ENCODE data around the gene ETFB. TPM values are rescaled to one million over a fixed set of nuclear protein-coding genes. Genes with fewer than 3 reads are reported as not detected.

ETFB gene
- total RNA-seq, 1 experiment from 2014 or later = 204 TPM

DNA sequence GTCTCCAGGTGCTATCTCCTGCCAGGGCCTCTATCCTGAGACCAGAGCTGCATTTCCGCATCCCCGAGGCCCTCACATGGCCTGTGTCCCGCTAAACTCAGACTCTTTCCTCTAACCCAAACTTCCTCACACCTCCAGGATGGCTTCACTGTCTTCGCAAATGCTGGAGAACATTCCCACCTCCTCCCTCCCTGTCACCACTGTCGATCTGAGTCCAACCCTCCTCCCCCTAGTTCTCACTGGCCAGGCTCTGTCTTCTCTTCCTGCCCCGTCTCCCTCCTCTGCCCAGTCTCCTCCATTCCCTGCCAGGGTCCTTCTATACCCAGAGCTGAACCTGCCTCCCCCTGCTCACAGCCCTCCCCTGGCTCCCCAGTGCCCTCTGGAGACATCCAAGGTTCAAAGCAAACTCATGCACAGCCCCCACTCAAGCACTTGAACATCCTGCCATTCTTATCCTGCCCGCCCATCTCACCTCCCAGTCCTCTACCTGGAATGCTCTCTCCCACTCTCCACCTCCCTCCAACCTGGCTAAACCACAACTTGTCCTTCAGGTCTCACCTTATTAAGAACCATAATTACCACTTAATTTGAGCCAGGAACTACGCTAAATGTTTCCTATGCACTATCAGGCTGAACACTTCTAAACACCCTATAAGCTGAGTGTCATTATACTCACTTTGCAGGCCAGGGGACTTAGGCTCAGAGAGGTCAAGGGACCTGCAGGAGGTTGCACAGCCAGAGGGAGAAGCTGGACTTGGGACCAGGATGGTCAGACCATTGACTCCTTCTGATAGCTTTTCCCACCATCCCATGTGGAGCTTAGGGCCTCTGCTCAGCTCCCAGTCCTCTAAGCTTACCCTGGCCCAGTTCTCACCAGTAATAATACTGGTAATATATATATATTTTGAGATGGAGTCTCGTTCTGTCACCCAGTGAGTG is 23.3 kb downstream of the ETFB start:
- Histone ChIP-seq H3K4me1 (replicated peaks; ENCODE audit: insufficient read depth) (peaks cover 21% of the 10 kb centered on the region), H2AFZ (no peak overlapping the region), H4K20me1 (ENCODE audit: insufficient read depth) (no peaks in the 10 kb centered on the region; the same call in 1 of the 2 replicates), H3K9me3 (ENCODE audit: insufficient read depth, low read depth) (no peaks in the 10 kb centered on the region), H3K79me2 (ENCODE audit: low read depth) (no peaks in the 10 kb centered on the region), H3F3A (ENCODE audit: insufficient read depth, low read depth) (peaks cover 29% of the 10 kb centered on the region), H3K36me3 (ENCODE audit: low read depth) (no peaks in the 10 kb centered on the region), H3K27ac (no peak overlapping the region), H3K4me3 (no peak overlapping the region), H3K27me3 (ENCODE audit: insufficient read depth, low read depth) (no peaks in the 10 kb centered on the region), H3K4me2 (no peak overlapping the region), H3K9me2 (ENCODE audit: insufficient read depth) (no peaks in the 10 kb centered on the region)
- no peak for DNase-seq
- intact Hi-C loops (cut with micrococcal nuclease; ENCODE audit: unreplicated experiment) = no loop called here
- no TSS peak for BruUV-seq (replicated peaks)
- no peak for TF ChIP-seq EZH2 (IDR thresholded peaks at IDR 0.05; ENCODE audit: low read depth)
- TF ChIP-seq, protein P1, sequence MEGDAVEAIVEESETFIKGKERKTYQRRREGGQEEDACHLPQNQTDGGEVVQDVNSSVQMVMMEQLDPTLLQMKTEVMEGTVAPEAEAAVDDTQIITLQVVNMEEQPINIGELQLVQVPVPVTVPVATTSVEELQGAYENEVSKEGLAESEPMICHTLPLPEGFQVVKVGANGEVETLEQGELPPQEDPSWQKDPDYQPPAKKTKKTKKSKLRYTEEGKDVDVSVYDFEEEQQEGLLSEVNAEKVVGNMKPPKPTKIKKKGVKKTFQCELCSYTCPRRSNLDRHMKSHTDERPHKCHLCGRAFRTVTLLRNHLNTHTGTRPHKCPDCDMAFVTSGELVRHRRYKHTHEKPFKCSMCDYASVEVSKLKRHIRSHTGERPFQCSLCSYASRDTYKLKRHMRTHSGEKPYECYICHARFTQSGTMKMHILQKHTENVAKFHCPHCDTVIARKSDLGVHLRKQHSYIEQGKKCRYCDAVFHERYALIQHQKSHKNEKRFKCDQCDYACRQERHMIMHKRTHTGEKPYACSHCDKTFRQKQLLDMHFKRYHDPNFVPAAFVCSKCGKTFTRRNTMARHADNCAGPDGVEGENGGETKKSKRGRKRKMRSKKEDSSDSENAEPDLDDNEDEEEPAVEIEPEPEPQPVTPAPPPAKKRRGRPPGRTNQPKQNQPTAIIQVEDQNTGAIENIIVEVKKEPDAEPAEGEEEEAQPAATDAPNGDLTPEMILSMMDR (conservative IDR thresholded peaks at IDR 0.05) = no peak
- ChIA-PET POLR2A (ENCODE audit: unreplicated experiment) (interaction anchor here (0.5 kb wide), 1 partner anchor 325 kb away, joined by 14 read pairs; no protein-coding TSS in a partner anchor), CTCF (no interaction called here)

DNA sequence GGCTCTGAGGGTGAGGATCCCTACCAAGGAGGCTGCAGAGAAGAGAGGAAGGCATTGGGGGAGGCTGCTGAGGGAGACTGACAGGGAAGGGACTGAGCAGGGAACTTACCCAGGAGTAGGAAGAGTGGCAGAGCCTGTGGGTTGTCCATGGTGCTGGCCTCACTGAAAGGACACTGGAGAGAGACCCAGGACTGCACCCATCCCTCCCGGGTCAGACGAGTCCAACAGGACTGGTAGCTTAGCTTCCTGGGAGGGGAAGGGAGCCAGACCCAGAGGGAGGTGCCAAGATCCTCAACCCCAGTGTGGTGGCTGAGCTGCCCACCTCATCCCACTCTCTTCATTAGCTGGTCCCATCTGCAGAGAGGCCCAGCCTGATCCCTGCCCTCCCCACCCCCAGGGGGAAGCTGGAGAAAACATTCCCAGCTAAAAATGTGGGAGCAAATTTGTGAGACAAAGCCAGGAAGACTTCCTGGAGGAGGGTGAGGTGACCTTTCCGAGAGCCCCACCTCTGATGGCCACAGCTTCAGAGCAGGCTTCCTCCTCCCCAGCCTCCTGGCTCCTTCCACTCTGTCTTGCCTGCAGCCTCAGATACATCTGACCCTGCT is 24.1 kb downstream of the ETFB start, which contains the start of gene VSIG10L:
TSS of gene VSIG10L (minus strand) at position 164 of the 605 bp plus-strand sequence. CDS start at position 149, 15 bp downstream.
- CTCF ChIA-PET = interaction anchor here (0.6 to 1.0 kb wide), 2 partner anchors 9 to 57 kb away, joined by 3 to 4 read pairs; no protein-coding TSS in a partner anchor
- peak; percentile 51 to 56 for DNase-seq

DNA sequence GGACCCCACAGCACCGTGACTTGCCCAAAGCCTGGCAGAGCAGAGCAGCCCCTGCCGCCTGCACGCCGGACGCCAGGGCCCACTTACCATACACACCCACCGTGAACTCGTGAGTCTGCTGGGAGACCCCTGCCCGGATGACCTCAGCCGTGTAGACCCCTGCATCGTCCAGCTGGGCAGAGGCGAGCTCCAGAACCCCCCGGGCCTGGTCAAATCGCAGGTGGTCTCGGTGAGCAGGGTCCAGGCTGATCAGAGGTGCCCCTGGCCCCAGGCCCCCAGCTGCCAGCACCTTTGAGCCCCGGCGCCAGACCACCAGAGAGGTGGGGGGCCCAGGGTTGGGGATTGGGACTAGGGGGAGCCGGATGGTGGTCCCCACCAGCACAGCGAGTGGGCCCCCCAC is 25.1 kb downstream of the ETFB start:
- Histone ChIP-seq H3K36me3 (ENCODE audit: low read depth) (no peaks in the 10 kb centered on the region), H3K27ac (no peak overlapping the region), H4K20me1 (ENCODE audit: insufficient read depth) (no peaks in the 10 kb centered on the region), H3K27me3 (ENCODE audit: insufficient read depth, low read depth) (no peaks in the 10 kb centered on the region), H2AFZ (no peak overlapping the region), H3K4me2 (no peak overlapping the region), H3K9me3 (ENCODE audit: insufficient read depth, low read depth) (no peaks in the 10 kb centered on the region), H3F3A (ENCODE audit: insufficient read depth, low read depth) (peaks cover 29% of the 10 kb centered on the region), H3K9me2 (ENCODE audit: insufficient read depth) (no peaks in the 10 kb centered on the region), H3K4me3 (no peak overlapping the region), H3K79me2 (ENCODE audit: low read depth) (no peaks in the 10 kb centered on the region), H3K4me1 (replicated peaks; ENCODE audit: insufficient read depth) (peaks cover 21% of the 10 kb centered on the region)
- DNase-seq = no peak
- BruUV-seq (replicated peaks) = no TSS peak
- intact Hi-C loops (cut with micrococcal nuclease; ENCODE audit: unreplicated experiment) = no loop called here
- POLR2A ChIA-PET (ENCODE audit: unreplicated experiment) = no interaction called here
- CTCF ChIA-PET = interaction anchor here (0.6 to 1.0 kb wide), 3 partner anchors 10 to 67 kb away, joined by 3 to 12 read pairs (median 4); no protein-coding TSS in a partner anchor
- no peak for TF ChIP-seq EZH2 (IDR thresholded peaks at IDR 0.05; ENCODE audit: low read depth)
- TF ChIP-seq, protein P1 (conservative IDR thresholded peaks at IDR 0.05) = no peak

More for the DNA sequence above, 24.1 kb downstream of the ETFB start, which contains the start of gene VSIG10L:
- Histone ChIP-seq H3K9me3 (ENCODE audit: insufficient read depth, low read depth) (no peaks in the 10 kb centered on the region), H3K36me3 (ENCODE audit: low read depth) (no peaks in the 10 kb centered on the region), H2AFZ (no peak within 1 kb of the TSS), H3K4me2 (peak within 1 kb of the TSS; percentile 29), H3K27ac (no peak within 1 kb of the TSS), H3K4me1 (replicated peaks; ENCODE audit: insufficient read depth) (peaks cover 21% of the 10 kb centered on the region), H3K79me2 (ENCODE audit: low read depth) (no peaks in the 10 kb centered on the region), H3K9me2 (ENCODE audit: insufficient read depth) (no peaks in the 10 kb centered on the region), H3F3A (ENCODE audit: insufficient read depth, low read depth) (peaks cover 29% of the 10 kb centered on the region), H3K4me3 (no peak within 1 kb of the TSS), H3K27me3 (ENCODE audit: insufficient read depth, low read depth) (no peaks in the 10 kb centered on the region), H4K20me1 (ENCODE audit: insufficient read depth) (no peaks in the 10 kb centered on the region)
- POLR2A ChIA-PET (ENCODE audit: unreplicated experiment) = interaction anchor here (0.5 kb wide), 1 partner anchor 324 kb away, joined by 14 read pairs; no protein-coding TSS in a partner anchor
- TF ChIP-seq EZH2 (IDR thresholded peaks at IDR 0.05; ENCODE audit: low read depth) = no peak
- TF ChIP-seq, protein P1 (conservative IDR thresholded peaks at IDR 0.05) = no peak
- no TSS peak for BruUV-seq (replicated peaks)
- intact Hi-C loops (cut with micrococcal nuclease; ENCODE audit: unreplicated experiment) = no loop called here

Data from PC-9 (cell line).